NCI-H460 (cell line): ENCODE results near the gene C7orf57. TPM values are rescaled to one million over a fixed set of nuclear protein-coding genes. Genes with fewer than 3 reads are reported as not detected.
A peak's percentile ranks its signal among the peaks of the same experiment; 100 is the strongest.
"Not testable (repeated sequence)": the region's sequence is repeated elsewhere in the genome, so short reads cannot be mapped to it uniquely, and the experiment has no call there.

ENCODE experiments used
- DNase-seq: peaks from one replicate; pipeline ENCODE4 v3.0.0-alpha.2; 2016; ENCODE audit warnings: low read depth; ENCODE audit errors: extremely low read depth
- polyA plus RNA-seq: library from polyadenylated mRNA; depleted of rRNA; stranded (reverse); fragments of >200 nt; gene quantifications from 2 replicates; pipeline ENCODE4 v1.2.3, GENCODE V29; 2014; cell fraction: nucleus; rRNA removed
- total RNA-seq: library from RNA; depleted of rRNA; stranded (reverse); fragments of >200 nt; shearing (Covaris generic); gene quantifications from 2 replicates; pipeline ENCODE4 v1.2.3, GENCODE V29; 2014; rRNA removed

C7orf57 gene
- total RNA-seq = 0.12 TPM in 1 of 2 replicates, not detected in the other
- polyA plus RNA-seq = not detected in 2 replicates

GRCh38 chr7:48035301-48035966 is at the start of gene C7orf57:
Gene C7orf57, plus strand, starts transcription at chr7:48035543. Its CDS starts 766 bp downstream, at chr7:48036309.
- DNase-seq = peak; percentile 83

- DNase-seq = no peak
Observed at GRCh38 chr7:47988496-47989386, 46.6 kb upstream of the C7orf57 start.

GRCh38 chr7:47989607-47990400 is 45.5 kb upstream of the C7orf57 start:
- not testable (repeated sequence) for DNase-seq

- DNase-seq = no peak
Observed at GRCh38 chr7:47990592-47990991, 44.8 kb upstream of the C7orf57 start.

- DNase-seq = no peak
Observed at GRCh38 chr7:47991270-47991669, 44.1 kb upstream of the C7orf57 start.

- peak; percentile 85 for DNase-seq
Observed at GRCh38 chr7:47991741-47992311, 43.5 kb upstream of the C7orf57 start.

- no peak for DNase-seq
Observed at GRCh38 chr7:47992446-47992845, 42.9 kb upstream of the C7orf57 start.

- no peak for DNase-seq
Observed at GRCh38 chr7:47999413-47999812, 35.9 kb upstream of the C7orf57 start.

GRCh38 chr7:48000164-48000563 is 35.2 kb upstream of the C7orf57 start:
- not testable (repeated sequence) for DNase-seq

- DNase-seq = no peak
Observed at GRCh38 chr7:48004032-48004431, 31.3 kb upstream of the C7orf57 start.

- DNase-seq = no peak
Observed at GRCh38 chr7:48004638-48005037, 30.7 kb upstream of the C7orf57 start.

GRCh38 chr7:48006866-48007265 is 28.5 kb upstream of the C7orf57 start:
- DNase-seq = no peak

- DNase-seq = no peak
Observed at GRCh38 chr7:48009257-48009656, 26.1 kb upstream of the C7orf57 start.

GRCh38 chr7:48009954-48010353 is 25.4 kb upstream of the C7orf57 start:
- DNase-seq = no peak

GRCh38 chr7:48011323-48011722 is 24.0 kb upstream of the C7orf57 start:
- DNase-seq = no peak

GRCh38 chr7:48011951-48012350 is 23.4 kb upstream of the C7orf57 start:
- DNase-seq = no peak

GRCh38 chr7:48016641-48017040 is 18.7 kb upstream of the C7orf57 start:
- DNase-seq = no peak

GRCh38 chr7:48017674-48018073 is 17.7 kb upstream of the C7orf57 start:
- DNase-seq = no peak

GRCh38 chr7:48025624-48026023 is 9.7 kb upstream of the C7orf57 start:
- DNase-seq = no peak

GRCh38 chr7:48028938-48029337 is 6.4 kb upstream of the C7orf57 start, which contains the start of gene SUN3:
Gene SUN3, minus strand, starts transcription at chr7:48029107. Its CDS starts 169 bp downstream, at chr7:48028938.
- no peak for DNase-seq
